HG02973 (cell line): ENCODE measurements around the gene SMOC2.

Source experiments
- ATAC-seq: cut with Tn5 transposase; IDR thresholded peaks from one replicate; pipeline ENCODE4 v1.9.1; 2021; ENCODE audit warnings: moderate library complexity; ENCODE audit not compliant: unreplicated experiment

Gene SMOC2

GRCh38 chr6:168440520-168441433 lies at the start of gene SMOC2:
TSS of gene SMOC2 (plus strand) at chr6:168441184. CDS start at chr6:168441371, 187 bp downstream.
- no peak for ATAC-seq

- ATAC-seq, result no peak
Measured at GRCh38 chr6:168393126-168393870, 47.7 kb upstream of the SMOC2 start.

- no peak for ATAC-seq
Measured at GRCh38 chr6:168394606-168395005, 46.4 kb upstream of the SMOC2 start.

- ATAC-seq, result no peak
Measured at GRCh38 chr6:168395983-168396382, 45.0 kb upstream of the SMOC2 start.

- ATAC-seq, result no peak
Measured at GRCh38 chr6:168396561-168396960, 44.4 kb upstream of the SMOC2 start.

- no peak for ATAC-seq
Measured at GRCh38 chr6:168397012-168397411, 44.0 kb upstream of the SMOC2 start.

- no peak for ATAC-seq
Measured at GRCh38 chr6:168400037-168400436, 40.9 kb upstream of the SMOC2 start.

- ATAC-seq, result no peak
Measured at GRCh38 chr6:168403370-168404005, 37.5 kb upstream of the SMOC2 start.

GRCh38 chr6:168404560-168404959 lies 36.4 kb upstream of the SMOC2 start:
- ATAC-seq, result no peak

GRCh38 chr6:168407842-168408241 lies 33.1 kb upstream of the SMOC2 start:
- no peak for ATAC-seq

GRCh38 chr6:168408504-168409136 lies 32.4 kb upstream of the SMOC2 start:
- ATAC-seq, result no peak

GRCh38 chr6:168410035-168410434 lies 30.9 kb upstream of the SMOC2 start:
- ATAC-seq, result no peak

GRCh38 chr6:168410554-168411011 lies 30.4 kb upstream of the SMOC2 start:
- no peak for ATAC-seq

GRCh38 chr6:168411130-168411529 lies 29.9 kb upstream of the SMOC2 start:
- ATAC-seq, result no peak

GRCh38 chr6:168411793-168412192 lies 29.2 kb upstream of the SMOC2 start:
- no peak for ATAC-seq

GRCh38 chr6:168412456-168412855 lies 28.5 kb upstream of the SMOC2 start:
- ATAC-seq, result no peak

GRCh38 chr6:168413018-168413720 lies 27.8 kb upstream of the SMOC2 start:
- no peak for ATAC-seq

- ATAC-seq, result no peak
Measured at GRCh38 chr6:168413856-168414255, 27.1 kb upstream of the SMOC2 start.

GRCh38 chr6:168414336-168415097 lies 26.5 kb upstream of the SMOC2 start:
- ATAC-seq, result no peak
